ENCODE data around the gene RAN.
"Not testable (repeated sequence)": the region's sequence is repeated elsewhere in the genome, so short reads cannot be mapped to it uniquely, and the experiment has no call there.

RAN gene

DNA sequence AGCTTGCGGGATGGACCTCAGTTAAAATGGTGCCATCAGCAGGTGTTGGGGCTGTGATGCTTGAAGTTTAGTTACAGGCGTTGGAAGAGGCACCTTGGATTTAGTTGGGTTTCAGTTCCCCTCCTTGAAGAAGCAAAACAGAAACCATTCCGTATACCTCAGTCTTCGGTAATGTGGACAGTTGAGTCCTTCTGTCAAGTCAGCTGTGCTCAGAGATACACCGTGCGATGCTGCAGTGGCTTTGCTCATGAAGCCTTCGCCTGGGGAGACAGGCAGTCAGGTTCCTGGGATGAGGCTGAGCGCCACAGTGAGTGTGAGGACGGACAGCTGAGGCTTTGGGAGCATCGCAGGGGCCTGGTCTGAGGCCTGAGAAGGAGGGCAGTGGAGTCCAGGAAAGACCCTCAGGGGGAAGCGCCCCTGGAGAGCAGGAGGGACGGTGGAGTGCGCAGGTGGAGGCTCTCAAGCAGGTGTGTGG is 7.4 kb downstream of the RAN start:
- no peak for DNase-seq

DNA sequence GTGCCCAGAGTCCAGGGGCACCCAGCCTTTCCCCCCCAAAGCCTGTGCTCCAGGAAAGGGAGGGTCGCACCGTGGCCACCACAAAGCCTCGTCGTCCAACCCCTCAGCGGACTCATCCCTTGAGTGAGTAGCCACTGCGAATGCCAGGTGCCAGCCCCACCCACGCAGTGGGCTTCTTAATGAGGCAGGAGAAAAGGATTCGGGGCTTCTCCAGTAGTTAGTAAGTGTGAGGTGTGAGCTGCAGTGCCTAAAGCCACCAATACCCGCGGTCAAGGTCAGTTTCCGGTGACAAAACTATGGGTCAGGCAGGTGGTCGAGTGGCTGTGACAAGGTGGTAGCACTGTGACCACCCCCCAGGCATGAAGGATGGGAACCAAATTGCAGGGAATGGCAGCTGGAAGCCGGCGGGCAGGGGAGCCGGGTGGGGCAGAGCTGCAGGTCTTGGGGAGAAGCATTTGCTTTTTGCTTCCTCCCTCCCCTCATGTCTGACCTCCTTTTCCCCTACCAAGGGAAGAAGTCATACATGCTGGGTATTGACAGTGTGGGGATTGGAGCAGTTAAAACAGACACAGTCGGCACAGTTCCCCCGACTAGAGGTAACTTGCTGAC is 8.0 kb downstream of the RAN start:
- no peak for DNase-seq

DNA sequence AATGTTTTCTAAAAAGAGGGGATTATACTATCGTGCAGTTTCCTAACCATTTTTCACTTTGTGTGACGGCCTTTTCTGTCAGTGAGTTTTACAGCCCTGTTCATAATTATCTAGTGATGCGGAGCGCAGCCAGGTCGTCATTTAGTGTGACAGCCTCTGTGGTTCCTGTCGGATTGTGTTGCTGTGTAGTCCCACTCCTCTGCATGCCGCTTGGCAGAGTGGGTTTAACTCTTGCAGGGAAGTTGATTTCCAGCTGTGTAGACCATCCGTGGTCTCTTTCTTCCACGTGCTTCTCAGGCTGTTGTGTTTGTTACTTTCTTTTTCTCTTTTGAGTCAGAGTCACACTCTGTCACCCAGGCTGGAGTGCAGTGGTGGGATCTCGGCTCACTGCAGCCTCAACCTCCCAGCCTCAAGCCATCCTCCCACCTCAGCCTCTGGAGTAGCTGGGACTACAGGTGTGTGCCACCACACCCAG is 8.6 kb downstream of the RAN start:
- DNase-seq = no peak

DNA sequence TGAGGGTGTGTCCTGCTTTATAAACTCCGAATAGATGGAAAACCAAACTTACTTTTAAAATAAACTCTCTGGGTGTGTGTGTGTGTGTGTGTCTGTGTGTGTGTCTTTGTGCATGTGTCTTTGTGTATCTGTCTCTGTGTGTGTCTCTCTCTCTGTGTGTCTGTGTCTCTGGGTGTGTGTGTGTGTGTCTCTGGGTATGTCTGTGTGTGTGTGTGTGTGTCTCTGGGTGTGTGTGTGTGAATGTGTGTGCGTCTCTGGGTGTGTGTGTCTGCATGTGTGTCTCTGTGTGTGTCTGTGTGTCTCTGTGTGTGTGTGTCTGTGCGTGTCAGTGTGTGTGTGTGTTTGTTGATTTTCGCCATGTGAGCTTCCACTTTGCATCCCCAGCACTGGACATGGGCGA is 9.2 kb downstream of the RAN start:
- DNase-seq = no peak

DNA sequence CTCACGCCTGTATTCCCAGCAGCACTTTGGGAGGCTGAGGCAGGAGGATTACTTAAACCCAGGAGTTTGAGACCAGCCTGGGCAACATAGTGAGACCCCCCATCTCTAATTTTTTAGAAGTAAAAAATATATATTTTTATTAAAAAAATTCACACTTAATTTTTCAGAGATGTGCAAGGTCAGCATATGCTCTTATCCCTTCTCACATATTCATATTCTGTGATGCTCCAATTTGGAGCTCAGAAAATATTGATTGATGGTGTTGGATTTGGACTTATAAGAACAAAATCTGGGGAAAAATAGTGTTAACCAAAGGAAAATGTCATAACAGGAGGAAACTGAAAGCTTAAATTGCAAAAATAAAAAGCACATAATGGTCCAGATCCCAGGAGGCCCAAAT is 9.7 kb downstream of the RAN start:
- no peak for DNase-seq

DNA sequence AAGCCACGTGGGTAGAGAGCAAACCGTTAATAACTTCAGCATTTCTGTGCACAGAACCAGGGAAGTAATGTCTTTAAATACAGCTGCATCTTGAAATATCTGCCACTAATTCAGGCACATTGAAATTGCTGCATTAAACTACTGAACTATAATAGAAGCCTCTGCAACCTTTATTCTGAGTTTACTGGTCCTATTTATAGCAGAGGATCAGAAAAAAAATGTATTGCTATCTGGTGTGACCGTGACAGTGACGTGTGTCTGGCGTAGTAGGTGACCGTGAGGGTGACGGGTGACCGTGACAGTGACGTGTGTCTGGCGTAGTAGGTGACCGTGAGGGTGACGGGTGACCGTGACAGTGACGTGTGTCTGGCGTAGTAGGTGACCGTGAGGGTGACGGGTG is 15.3 kb downstream of the RAN start:
- not testable (repeated sequence) for DNase-seq

DNA sequence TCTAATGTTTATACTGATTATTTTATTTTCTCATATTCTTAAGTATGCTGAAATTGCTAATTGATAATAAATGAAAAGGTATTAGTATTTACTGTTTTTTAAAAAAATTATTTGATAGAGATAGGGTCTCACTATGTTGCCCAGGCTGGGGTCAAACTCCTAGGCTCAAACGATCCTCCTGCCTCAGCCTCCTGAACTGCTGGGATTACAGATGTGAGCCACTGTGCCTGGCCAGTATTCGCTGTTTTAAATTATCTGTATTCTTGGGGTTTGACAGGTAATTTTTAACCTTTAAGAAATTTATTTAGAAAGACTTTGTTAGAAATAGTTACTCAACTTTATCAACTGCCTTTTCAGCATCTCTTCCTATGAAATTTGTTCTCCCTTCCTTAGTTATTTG is 32.2 kb downstream of the RAN start:
- DNase-seq = no peak

DNA sequence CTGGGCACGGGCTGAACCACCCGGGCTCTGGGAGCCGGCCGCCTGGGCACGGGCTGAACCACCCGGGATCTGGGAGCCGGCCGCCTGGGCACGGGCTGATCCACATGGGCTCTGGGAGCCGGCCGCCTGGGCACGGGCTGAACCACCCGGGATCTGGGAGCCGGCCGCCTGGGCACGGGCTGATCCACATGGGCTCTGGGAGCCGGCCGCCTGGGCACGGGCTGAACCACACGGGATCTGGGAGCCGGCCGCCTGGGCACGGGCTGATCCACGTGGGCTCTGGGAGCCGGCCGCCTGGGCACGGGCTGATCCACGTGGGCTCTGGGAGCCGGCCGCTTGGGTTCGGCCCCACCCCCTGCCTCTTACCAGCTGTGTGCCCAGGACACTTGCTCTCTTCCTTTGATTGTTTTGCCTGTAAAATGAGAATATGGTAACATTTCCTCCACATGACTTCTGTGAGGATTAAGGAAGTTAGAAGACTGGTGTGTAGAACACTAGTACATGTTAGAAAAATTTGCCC is 33.1 kb downstream of the RAN start:
- DNase-seq = not testable (repeated sequence)

DNA sequence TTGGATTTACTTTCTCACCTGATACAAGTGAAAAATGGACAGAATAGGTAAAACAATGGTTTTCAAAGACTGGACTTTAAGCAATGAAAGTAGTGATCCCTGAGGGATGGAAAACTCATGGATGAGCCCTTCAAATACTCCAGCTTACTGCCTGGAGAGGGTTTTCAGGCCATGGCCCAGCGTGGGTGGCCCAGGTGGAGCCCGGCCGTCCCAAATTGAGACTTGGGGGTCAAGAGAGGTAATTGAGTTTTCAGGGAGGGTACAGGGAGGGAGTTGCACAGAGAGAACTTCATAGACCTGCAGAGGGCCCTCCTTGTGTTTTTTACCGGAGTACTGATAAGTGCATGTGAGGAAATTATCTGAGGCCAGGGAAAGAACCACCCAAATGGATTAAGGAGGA is 37.2 kb downstream of the RAN start:
- DNase-seq = no peak

DNA sequence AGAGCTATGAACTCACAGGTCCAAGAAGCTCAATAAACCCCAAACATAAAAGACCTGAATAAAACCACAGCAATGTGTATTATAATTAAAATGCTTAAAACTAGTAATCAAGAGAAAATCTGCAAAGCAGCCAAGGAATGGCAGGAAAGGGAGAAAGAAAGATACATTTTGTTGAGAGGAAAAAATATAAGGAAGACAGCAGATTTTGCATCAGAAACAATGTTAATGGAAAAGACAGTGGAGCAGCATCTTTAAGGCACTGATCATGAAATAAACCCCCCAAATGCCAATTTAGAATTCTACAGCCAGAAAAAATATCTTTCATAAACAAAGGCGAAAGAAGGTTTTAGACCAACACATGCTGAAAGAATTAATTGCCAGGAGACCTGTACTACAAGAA is 39.3 kb downstream of the RAN start:
- no peak for DNase-seq

DNA sequence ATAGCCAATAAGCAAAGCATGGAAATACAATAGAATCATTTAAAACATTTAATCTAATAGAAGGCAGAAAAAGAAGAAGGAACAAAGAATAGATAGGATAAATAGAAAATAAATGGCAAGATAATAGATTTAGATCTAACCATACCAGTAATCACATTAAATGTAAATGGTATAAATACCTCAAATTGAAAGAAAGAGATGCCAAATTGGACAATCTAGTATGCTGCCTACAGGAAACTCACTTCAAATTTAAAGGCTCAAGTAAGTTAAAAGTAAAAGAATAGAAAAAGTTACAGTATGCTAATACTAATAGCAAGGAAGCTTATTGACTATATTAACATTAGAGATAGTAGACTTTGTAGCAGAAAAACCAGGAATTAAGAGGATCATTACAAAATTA is 40.1 kb downstream of the RAN start:
- DNase-seq = no peak

DNA sequence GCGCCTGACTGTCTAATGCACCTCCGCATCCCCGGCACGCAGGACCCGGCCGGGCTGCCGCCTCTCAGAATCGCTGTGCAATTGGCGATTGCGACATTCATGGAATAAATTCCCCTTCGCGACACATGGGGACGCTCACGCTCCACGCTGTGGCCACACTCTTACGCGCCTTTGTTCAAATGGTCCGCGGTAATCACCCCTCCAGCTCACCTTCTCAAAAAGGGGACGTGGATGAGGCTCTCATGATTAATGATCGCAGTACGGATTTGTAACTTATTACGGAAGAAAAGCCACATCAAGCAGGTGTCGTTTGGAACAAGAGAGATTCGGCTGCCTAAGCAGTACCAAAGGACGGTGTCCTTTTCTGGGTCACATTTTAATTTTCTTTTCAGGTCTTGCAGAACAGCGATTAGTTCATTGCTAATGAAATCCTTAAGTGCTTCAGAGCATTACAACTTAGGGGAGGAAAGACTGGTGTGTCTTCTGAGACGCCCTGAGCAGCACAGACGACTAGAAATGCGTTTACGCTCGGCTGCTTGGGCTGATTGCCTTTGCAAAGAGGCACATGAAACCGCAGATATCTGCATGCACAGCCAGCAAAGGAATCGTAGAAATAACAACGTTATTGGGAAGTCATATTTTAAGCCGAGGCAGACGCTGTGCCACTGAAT is 44.5 kb downstream of the RAN start:
- peak; percentile 44 for DNase-seq

DNA sequence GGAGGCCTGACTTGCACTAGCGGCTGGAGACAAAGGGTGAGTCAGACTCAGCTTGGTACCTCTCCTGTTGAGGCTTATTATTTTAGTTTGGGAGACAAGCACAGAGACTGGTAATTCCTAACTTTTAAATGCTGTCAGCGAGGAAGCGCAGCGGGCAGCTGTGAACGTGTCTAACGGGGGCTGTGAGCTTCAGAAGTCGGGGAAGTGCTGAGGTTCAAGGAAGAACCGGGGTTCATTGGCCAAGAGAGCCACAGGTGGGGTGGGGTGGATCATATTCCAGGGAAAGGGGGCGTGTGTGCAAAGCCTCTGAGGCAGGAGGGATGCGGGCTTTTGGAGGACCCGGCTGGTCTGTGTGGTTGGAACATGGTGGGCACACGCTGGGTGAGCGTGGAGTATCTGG is 45.7 kb downstream of the RAN start:
- no peak for DNase-seq

DNA sequence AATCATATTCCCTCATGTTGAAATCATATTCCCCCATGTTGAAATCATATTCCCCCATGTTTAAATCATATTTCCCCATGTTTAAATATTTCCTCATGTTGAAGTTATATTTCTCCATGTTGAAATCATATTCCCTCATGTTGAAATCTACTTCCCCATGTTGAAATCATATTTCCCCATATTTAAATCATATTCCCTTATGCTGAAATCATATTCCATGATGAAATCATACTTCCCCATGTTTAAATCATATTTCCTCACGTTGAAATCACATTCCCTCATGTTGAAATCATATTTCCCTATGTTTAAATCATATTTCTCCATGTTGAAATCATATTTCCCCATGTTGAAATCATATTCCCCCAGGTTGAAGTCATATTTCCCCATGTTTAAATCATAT is 47.2 kb downstream of the RAN start:
- no peak for DNase-seq

DNA sequence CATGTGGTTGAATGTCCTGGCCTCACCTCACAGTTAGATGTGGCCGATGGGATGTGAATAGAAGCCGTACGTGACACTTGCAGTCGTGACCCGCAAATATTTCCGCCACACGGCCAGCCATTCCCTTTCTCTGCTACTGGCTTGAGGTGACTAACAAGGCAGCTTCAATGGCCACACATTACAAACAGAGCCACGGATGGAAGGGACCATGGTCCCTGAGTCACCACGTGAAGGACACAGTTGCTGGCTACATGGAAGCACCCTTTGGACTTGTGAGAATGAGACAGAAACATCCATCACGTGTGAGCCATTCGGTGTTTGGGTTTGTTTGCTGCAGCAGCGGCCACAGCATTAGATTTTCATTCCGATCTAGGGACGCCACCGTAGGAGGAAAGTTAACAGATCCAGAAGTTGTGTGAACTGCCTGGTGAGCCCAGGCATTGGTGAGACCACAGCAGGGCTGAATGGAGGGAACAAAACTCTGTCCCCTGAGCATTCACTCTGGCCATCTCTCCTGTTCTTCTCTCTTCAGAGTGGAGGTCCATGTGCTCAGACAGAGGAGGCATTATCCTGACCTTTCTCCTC is 48.3 kb downstream of the RAN start:
- no peak for DNase-seq

DNA sequence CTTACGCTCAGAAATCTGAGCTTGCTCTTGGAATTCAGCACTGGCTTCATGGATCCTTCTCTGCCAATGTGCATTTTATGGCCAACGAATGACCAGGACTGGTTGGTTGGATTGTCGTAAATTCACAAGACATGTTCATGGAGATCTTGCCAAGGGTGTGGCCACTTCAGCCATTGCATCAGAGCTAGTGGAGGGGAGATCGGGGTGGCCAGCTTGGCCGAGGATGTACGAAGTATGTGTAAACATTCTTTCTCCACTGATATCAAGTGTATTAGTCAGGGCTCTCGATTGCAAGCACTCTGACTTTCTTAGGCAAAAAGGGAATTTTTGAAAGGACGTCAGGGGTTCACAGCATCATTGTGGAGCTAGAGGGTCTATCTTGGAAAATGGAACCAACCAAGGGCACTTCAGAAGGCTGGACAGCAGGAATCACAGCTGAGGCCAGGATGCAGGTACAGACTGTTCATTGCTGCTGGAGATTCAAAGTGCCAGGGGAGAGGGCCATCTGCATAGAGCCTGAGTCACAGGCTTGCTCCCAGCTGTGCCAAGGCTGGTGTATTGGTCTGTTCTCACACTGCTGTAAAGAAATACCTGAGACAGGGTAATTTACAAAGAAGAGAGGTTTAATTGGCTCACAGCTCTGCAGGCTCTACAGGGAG is 49.0 kb downstream of the RAN start:
- peak; percentile 24 for DNase-seq

DNA sequence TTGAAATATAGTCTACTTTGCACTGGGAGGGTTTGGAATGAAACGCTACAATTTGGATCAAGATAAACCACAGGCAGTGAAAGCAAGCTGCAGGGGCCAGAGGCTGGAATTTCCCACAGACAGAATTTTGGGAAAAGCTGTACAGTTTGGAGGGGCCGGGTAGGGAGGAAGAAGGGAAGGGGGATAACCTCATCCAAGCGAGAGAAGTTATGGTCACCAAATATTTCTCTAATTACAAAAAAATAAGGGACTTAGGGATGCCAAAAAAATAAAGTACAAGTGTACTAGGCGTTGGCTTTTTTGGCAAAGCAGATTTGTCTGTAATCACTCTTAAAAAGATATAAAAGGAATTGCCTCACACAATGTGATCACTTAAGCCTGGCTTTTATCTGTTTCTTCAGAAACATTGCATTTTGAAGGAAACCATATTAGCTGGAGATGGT is 50.7 kb downstream of the RAN start:
- DNase-seq = no peak

DNA sequence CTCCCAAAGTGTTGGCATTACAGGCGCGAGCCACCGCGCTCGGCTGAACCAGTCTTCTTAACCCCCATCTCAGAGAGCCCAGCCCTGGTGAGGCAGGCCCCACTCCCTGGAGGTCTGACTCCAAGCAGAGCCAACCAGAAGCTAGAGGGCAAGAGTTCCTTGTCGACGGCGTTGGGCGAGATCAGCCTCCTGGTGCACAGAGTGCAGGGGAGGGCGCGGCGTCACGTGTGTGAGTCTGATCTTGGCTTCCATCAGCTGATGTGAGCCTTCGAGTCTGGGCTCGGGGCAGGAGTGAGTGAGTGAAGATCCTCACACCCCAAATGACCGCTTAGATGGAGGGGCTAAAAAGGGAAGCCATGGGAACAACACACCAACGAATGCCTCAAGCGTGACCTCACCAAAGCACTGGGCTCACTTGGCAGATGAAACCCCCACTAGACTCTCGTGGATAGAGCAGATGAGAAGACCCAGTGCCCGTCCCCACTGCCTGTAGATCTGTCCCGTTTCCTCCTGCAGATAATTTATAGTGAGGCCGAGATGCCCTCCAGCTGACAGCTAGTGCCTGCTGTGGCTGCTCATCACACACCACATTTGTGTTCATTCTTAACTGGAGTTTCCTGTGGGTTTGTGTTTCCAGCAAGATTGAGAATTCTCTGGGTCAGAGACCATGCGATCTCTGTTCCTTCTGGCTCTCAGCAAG is 53.2 kb downstream of the RAN start:
- DNase-seq = no peak

DNA sequence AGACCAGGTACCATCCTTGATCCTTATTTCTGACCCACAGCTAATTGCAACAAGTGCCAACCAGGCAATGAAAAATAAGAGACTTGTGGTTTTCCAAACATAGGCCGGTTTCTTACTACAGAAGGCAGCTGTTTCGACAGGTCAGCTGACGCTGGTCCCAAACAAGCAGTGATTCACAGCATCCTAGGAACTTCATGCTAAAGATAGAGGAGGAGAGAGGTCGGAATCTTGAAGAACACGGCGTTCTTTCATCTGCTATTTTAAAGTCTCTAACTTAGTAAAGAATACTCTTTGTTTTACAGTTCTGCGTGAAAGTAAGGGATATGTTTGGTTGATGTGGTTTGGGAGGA is 53.8 kb downstream of the RAN start:
- no peak for DNase-seq
